ENCODE results near the gene AADACL2.

DNA sequence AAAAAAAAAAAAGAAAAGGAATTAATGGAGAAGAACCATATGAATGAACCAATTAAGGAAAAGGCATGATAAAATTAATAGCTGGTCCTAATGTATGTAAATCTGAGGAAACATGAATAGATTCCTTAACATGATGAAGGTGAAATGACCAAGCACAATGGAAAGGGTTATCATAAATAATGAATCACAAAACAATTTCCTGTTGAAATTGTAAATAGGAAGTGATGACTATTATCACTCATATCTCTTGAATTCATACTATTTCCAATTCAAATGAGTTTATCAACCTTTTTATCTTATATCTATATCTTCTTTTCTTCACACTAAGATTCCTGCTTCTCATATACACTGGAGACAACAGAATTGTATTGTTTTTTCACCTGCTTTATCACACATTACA lies 32.0 kb downstream of the AADACL2 start:
- TF ChIP-seq, protein P1, sequence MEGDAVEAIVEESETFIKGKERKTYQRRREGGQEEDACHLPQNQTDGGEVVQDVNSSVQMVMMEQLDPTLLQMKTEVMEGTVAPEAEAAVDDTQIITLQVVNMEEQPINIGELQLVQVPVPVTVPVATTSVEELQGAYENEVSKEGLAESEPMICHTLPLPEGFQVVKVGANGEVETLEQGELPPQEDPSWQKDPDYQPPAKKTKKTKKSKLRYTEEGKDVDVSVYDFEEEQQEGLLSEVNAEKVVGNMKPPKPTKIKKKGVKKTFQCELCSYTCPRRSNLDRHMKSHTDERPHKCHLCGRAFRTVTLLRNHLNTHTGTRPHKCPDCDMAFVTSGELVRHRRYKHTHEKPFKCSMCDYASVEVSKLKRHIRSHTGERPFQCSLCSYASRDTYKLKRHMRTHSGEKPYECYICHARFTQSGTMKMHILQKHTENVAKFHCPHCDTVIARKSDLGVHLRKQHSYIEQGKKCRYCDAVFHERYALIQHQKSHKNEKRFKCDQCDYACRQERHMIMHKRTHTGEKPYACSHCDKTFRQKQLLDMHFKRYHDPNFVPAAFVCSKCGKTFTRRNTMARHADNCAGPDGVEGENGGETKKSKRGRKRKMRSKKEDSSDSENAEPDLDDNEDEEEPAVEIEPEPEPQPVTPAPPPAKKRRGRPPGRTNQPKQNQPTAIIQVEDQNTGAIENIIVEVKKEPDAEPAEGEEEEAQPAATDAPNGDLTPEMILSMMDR (conservative IDR thresholded peaks at IDR 0.05 in 1 of 2, IDR thresholded peaks at IDR 0.05 in 1 of 2; ENCODE audit: extremely low read depth in 1 of 2, insufficient read depth in 1 of 2, low read depth in 1 of 2, low read length in 2 of 2): no peak
- TF ChIP-seq EZH2 (IDR thresholded peaks at IDR 0.05; ENCODE audit: borderline replicate concordance, low read length): no peak
